HG03060 (cell line): ENCODE data around the gene C20orf204.

ENCODE experiments used
- ATAC-seq: cut with Tn5 transposase; IDR thresholded peaks from one replicate; pipeline ENCODE4 v1.9.1; 2021; ENCODE audit warnings: low read depth, moderate number of reproducible peaks; ENCODE audit not compliant: unreplicated experiment

The C20orf204 gene

DNA sequence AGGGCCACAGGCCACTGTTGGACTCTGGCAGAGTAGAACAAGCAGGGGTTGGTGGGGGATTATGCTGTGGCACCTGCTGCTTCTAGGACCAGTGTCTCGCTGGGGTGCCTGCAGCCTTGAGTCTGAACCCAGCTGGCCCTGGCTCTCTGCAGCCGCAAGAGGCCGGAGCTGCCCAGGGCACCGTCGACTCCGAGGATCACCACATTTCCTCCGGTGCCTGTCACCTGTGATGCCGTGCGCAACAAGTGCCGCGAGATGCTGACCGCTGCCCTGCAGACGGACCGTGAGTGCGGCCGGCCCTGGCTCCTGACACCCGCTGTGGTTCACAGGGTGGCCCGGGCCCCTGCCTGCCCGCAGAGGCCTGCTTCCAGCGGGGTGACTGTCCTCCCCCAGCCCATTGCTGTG lies 33.2 kb downstream of the C20orf204 start:
- ATAC-seq, result no peak

DNA sequence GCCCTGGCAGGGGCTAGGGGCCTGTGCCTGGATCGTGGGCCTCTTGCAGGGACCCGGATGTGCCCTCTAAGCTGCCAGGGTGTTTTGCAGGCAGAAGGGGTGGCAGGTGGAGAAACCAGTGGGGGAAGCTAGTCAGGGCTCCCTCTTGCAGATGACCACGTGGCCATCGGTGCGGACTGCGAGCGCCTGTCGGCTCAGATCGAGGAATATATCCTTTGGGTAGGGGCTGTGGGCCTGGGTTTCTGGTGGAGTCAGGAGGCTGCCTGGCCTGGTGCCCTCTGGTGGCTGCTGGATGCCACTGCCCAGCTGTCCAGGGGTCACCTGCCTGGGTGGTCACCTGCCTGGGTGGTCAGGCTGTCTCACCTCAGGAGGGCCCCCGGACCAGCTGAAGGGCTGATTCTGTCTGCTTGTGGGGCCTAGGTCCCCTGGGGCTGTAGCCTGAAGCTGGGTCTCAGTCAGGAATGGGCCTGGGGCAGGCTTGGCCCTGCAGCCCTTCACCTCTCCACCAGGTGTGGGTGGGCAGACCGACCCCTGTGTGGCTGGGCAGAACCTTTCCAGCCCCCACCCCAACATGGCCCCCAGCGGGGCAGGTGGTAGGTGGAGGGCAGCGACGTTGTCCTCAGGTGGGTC lies 33.7 kb downstream of the C20orf204 start:
- ATAC-seq, result no peak

DNA sequence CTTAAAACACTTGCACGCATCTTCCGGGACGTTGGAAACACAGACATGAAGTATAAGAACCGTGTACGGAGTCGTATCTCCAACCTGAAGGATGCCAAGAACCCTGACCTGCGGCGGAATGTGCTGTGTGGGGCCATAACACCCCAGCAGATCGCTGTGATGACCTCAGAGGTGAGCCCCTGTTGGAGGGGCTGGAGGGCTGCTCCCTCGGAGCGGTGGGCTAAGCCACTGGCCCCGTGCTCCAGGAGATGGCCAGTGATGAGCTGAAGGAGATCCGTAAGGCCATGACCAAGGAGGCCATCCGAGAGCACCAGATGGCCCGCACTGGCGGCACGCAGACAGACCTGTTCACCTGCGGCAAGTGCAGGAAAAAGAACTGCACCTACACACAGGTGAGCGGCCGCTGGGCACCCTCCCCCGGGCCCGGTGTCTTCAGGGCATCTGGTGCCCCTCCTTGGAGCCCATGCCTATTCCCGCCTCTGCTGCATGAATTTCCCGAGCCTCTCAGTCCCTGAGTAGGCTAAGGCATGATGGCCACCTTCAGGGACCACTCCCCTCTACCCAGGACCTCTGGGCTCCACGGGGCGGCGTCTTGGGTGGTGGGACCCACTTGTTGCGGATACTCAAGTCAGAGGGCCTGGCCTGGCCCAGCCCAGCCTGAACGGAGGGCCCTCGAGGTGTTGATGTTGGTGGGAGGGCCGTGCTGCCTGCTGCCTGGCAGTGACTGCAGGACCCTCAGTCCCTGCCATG lies 34.4 kb downstream of the C20orf204 start:
- ATAC-seq, result no peak

DNA sequence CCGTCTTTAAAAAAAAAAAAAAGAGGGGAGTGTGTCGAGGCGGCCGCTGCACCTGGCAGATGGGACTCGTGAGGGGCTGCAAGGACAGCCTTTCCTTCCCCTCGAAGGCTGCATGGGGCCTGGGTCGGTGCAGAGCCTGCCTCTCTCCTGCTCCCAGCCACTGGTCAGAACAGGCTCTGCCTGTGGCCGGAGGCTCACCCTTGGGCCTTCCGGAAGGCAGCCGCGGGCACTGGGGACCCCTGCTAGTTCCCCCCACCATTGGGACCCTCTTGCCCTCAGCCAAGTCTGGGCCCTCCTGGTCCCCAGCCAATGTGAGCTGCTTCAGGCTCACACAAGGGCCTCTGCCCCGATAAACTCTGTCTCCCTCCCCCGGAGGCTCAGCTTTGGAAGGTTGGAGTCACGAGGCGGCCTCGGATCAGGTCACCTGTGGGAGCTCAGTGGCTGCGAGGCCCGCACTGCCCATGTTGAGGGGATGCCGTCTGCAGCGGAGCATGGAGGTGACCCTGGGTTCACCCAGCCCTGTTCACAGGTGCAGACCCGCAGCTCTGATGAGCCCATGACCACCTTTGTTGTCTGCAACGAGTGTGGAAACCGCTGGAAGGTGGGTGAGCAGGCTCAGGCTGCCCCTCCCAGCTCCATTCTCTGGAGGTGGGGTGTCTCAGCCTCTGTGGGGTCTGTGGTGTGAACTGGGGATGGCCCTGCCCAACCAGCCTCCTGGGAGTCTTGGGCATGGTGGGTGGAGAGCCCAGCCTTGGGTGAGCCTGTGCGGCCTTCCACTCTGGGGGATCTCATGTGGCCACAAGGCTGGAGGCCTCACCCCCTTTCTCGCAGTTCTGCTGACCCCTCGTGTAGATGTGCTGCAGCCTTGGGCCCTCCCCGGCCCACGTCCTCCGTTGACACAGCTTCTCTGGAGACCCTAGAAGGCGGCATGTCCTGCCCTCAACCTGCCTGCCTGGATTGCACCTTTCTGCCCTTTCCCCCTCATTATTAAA lies 35.7 kb downstream of the C20orf204 start:
- ATAC-seq, result no peak

DNA sequence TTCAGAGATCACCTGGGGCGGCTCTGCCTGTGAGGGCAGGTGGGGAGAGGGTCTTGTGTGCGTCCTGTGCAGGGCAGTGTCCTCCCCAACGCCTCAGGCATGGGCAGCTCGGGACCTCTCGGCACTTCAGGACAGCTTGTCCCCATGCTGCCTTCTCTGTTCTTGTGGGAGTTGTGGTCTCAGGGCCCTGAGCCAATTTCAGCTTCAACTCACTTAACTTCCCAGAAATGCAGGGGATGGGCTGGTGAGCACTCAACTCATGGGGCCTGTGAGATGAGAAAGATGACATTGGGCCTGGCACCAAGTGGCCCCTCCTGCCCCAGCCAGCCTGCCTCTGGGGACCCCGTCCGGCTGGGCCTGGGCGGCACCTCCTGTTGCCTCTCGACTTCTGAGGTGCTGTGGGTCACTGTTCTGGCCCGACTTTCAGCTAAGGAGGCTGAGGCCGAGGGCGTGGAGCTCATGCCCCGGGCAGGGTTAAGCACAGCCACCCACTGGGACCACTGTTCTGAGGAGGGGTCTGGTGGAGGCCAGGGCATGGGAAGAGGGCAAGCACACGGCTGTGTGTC lies 36.6 kb downstream of the C20orf204 start:
- ATAC-seq, result no peak

DNA sequence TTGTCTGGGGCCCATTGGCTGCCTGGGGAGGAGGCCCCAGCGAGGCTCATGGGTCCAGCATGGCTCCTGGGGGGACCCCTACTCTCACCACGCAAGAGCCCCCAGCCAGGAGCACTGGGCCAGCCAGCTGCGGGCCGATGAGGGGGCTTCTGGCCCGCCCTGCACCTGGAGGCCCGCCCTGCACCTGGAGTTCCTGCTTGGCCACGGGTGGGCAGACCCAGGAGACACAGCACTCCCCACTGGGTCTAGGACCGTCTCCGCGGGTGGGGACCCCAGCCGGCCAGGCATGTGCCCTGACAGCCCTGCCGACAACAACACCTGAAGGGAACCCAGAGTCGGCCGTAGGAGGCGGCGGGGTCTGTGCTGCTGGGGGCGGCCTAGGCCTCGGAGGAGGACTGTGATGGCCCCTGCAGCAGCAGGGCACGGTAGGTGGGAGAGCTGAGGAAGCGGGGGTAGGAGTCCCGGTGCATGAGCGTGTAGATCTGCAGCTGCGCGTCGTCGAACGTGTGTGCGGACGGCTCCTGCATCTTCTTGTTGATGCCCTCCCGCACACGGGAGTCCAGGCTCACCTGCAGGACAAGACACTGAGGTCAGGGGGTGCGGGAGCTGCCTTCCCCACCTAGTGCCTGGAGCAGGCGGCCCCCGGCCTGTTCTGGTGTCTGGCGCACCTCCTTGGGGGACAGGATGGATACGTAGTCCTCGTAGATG lies 37.6 kb downstream of the C20orf204 start:
- no peak for ATAC-seq

DNA sequence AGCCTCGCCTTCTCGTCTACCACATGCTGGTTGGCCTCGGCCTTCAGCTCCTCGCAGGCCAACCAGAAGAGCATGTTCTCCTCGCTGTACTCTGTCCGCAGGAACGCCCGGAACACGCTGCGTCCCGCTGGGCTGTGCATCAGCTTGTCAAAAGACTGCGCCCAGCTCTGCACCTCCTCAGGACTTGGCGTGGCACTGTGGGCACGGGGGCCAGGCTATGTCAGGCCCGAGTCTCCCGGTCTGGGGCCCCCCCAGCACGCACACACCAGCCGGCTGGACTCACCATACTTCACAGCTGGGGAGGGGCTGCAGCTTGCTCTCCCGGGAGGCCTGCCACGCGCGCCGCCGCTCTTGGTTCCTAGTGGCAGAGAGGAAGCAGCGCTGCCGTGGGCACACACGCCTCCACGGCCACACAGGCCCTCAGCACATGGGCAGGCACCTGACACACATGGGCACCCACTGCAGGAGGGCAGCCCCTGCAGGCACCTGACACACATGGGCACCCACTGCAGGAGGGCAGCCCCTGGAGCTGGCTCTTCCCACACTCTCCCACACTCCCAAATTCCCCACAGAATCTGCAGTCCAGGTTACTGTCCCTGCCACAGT lies 38.3 kb downstream of the C20orf204 start:
- ATAC-seq, result no peak

DNA sequence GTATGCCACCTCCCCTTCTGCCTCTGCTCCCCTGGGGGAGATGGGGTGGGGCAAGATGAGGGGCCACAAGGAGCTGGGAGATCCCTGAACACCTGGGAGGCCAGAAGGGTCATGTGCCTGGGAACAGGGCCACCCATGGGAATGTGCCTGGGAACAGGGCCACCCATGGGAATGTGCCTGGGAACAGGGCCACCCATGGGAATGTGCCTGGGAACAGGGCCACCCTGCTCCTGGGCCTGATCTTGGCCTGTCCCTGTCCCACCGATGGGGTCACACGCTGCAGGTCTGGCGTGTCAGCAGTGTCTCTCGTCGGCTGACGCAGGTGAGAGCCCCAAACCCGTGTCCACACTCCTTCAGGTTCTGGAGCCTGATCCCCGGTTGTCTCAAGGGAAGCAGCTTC lies 39.0 kb downstream of the C20orf204 start:
- no peak for ATAC-seq

DNA sequence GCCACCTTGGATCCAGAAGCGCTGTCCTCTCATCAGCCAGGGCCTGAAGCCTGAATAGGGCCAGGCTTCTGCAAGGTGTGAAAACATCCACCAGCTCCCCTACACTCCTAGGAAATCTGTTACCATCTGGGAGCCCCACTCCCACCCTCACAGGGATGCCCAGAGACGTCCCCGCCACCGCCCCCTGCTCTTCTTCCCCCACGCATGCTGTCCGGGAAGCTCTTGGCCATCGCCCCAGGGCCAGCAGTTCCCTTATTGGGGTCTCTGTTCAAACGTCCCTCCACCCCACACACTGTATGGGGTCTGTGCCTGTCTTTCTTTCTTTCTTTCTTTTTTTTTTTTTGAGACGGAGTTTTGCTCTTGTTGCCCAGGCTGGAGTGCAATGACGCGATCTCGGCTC lies 39.6 kb downstream of the C20orf204 start:
- no peak for ATAC-seq

DNA sequence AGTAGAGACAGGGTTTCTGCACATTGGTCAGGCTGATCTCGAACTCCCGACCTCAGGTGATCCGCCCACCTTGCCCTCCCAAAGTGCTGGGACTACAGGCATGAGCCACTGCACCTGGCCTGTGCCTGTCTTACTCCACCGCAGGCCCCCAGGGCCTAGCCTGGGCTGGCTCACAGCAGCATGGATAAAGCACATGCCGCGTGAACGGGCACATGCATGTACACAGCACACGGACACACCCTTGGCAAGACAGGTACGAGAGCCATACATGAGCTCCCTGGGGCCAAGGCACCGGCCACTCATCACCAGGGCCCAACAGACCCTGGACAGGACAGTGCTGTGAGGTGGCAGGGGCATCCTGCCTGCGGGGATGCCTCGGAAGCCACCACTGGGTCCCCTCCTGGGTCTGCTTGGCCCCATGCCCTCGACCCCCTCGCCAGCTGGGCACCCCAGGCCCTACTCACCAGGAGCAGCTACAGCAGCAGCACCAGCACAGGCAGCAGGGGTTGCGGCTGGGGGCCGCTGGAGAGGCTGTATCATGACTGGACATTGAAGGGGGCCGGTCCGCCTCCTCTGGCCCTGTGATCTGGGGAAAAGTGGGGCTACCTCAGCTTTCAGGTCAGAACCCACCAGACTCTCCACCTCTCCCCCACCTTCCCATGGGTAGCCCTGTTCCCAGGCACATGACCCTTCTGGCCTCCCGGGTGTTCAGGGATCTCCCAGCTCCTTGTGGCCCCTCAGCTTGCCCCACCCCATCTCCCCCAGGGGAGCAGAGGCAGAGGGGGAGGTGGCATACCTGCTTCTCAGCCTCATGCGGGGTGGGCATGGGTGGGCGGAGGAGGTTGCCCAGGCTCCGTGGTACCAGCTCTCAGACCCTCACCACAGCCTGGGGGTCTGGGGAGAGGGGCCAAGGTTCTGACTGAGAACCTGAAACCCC lies 40.3 kb downstream of the C20orf204 start:
- ATAC-seq, result no peak

DNA sequence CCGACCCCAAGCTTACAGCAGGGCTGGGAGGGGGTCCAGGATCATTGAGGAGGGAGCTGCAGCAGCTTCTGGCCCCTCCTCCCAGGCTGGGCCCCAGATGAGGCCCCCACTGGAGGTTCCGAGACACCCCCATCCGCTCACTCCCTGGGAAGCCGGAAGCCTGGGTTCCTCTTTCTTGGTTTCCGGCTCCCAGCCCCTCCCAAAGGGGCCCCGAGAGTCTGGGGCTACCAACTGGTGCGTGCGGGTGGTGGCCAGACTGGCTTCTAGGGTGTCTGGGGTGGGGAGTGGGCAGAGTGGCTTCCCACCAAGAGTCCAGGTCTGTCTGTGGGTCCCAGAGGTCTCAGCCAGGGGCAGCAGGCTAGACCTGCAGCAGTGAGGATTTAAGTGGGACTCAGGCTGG lies 41.1 kb downstream of the C20orf204 start:
- no peak for ATAC-seq

DNA sequence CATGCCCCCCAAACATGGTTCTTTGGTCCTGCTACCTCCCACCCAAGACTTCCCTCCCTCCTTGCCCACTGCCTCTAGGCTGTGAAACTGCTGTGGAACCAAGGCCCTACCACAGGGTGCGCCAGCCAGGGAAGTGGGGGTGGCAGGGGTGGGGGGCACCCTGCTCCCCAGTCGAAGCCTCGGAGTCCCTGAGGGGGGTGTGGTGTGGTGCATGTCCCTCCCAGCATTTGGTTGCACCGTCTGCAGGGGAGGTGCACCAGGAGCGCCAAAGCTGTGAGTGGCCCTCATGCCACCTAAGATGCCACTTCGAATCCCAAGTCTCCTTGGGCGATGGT lies 41.5 kb downstream of the C20orf204 start:
- no peak for ATAC-seq

DNA sequence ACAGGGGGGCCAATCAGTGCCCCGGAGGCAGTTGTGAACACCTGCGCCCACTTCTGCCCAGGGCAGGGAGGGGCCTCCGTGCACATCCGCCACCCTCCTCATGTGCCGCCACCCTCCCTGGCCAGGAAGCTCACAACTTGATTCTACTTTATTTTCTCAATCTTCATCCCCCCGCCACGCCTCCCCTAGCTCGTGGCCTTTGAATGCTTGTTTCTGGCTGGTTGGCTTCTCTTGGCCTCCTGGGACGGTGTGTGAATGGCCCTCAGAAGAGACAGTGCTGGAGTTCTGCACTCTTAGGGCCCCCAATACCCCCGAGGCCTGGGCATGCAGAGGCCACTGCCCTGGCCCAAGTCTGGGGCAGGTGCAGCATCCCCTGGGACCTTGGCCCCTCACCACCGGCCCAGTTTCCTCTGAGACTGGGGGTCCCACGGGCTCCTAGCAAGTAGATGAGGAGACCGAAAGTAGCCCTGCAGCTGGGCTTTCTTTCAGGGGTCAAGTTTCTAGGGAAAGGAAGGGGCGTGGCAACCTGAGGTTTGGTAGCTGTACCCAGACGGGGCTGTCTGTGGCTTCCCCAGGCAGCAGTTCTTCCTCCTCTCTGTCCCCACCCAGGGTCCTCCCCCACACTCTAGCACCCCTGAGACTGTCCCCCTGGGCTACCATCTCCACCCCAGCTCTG lies 42.0 kb downstream of the C20orf204 start:
- no peak for ATAC-seq

DNA sequence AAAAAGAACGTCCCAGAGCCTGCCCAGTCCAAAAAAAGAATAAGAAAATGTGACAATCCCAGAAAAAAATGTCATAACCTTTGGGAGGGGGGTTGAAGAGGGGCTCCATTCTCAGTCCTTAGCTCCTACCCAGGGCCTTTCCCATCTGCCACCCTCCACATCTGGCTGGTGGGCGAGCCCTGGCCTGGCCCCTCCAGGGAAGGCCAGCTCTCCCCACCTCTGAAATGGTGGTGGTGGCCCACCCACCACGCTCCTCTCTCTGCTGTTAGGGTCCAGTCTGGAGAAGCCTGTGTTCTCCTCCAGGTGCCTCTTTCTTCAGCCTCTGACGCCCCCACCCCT lies 42.9 kb downstream of the C20orf204 start:
- no peak for ATAC-seq

DNA sequence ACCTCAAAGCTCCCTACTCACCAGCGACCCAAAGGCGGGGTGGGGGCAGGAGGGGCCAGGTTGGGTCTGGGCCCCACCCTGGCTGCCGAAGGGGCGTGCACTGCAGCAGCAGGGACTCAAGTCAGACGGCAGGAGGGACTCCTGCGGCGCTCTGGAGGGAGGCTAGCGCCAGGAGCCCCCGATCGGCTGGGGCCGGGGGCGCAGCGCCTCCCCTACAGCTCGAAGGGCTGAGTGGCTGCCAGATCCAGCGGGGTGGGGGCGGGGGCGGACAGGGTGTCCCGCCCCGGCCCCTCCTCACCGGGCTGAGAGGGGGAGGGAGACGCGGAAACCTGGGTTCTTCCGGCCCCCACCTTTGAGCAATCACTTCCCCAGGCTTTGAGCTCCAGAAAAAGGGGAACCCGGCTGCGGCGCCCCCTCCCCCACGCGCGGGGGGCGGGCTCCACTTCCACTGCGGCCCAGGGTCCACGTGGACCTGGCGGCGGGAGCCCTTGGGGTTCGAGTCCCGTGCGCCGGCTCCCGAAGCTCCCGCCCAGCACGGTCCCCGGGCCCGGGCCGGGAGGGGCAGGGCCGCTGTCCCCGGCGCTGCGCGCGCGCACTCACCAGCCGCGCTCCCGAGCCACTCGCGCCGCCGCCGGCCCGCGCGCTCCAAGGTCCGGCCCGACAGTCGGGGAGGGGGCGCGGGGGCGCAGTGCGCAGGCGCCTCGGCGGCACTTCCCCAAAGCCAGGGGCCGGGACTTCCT lies 43.5 kb downstream of the C20orf204 start, which contains the start of gene RGS19:
TSS of gene RGS19 (minus strand) at position 246 of the 740 bp plus-strand sequence. CDS start 2,632 bp downstream, outside the sequence.
- ATAC-seq, result no peak

DNA sequence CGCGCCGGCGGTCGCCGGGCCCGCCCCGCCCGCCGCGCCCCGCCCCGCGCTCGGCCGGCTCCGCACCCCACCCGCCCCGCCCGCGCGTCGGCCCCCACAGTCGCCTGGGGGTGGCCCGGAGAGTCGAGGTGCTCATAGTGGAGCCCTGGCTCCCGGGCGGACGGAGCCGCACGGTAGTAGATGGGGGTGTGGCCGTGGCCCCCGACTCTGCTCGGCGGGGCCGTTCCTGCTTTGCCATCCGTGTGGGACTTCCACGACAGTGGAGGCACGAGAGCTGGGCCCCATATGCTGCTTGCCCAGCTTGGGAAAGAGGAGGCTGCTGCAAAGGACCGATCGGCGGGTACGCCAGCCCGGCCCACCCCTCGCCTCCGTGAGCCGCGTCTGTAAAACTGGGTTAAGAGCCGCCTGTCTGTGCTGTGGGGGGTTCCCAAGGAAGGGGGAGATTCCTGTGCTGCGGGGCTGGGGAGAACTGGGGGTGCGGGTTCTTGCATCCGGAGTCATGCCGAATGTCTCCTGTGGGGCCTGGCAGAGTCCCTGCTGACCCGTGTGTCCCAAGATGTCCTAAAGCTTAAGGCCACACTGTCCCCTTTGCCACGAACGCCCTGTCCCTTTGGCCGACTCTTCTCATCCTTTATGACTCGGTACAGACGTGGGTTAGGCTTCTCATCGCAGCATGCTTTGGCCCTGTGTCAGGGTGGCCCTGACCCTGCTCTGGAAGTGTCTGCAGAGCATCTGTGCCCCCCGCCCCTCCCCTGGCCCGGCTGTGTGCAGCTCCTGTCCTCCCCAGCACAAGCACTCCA lies 44.2 kb downstream of the C20orf204 start, which contains the start of gene OPRL1:
TSS of gene OPRL1 (plus strand) at position 70 of the 800 bp plus-strand sequence. CDS start 12,639 bp downstream, outside the sequence.
- ATAC-seq, result no peak
